ENCODE measurements around the gene TRPV3.

The TRPV3 gene

GRCh38 chr17:3559270-3559645 is 1.6 kb upstream of the TRPV3 start:
- DNase-seq (ENCODE audit: insufficient read length, low spot score) (no peak), FAIRE-seq (peak; percentile 60)
- no peak for TF ChIP-seq POU2F2 (IDR thresholded peaks at IDR 0.05; ENCODE audit: low read depth, low read length)
- TF ChIP-seq PAX5 (IDR thresholded peaks at IDR 0.05; ENCODE audit: insufficient read depth, low read length, severe bottlenecking), result no peak
- no peak for TF ChIP-seq SPI1 (IDR thresholded peaks at IDR 0.05; ENCODE audit: low read depth, low read length)
- TF ChIP-seq POLR2A (IDR thresholded peaks at IDR 0.05; ENCODE audit: low read depth, low read length), result no peak
- TF ChIP-seq TAF1 (IDR thresholded peaks at IDR 0.05; ENCODE audit: low read depth, low read length), result no peak
- no peak for TF ChIP-seq POLR2AphosphoS5 (IDR thresholded peaks at IDR 0.05; ENCODE audit: low read depth, low read length)

DNA sequence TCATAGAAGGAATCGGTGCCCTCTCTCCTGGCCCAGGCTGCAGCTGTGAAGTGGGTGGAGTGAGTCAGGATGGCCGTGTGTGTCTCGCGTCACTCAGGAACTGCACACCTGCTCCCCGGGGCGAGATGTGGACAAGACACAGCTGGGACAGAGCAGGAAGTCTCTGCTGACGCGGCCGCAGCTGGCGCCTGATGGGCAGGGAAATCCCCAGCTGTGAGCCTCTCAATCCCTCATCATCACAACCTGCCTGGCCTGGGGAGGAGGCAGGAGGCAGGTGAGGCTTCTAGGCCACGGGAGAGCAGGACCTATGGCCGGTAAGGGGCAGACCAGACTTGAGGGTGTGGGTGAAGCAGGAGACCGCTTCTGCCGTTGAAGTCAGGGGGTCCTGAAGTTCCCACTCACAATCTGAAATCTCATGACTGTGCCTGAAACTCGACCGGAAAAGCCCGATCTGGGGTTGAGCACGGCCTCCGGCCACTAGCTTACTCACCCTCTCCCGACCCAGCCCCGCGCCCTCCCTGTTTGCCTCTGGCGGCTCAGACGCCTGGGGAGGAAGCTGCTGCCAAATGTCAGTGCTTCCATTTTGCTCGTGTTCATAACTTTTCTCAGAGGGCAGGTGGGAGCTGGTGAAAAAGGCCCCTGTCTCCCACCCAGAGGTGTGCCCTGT is 1.1 kb upstream of the TRPV3 start:
- DNase-seq (ENCODE audit: insufficient read length, low spot score) (peak; percentile 83), FAIRE-seq (peak; percentile 99)
- TF ChIP-seq PAX5 (IDR thresholded peaks at IDR 0.05; ENCODE audit: insufficient read depth, low read length, severe bottlenecking), result no peak
- TF ChIP-seq POLR2A (IDR thresholded peaks at IDR 0.05; ENCODE audit: low read depth, low read length), result peak; percentile 77; the same call in 1 of the 2 replicates
- peak; percentile 70; the same call in 1 of the 2 replicates for TF ChIP-seq POU2F2 (IDR thresholded peaks at IDR 0.05; ENCODE audit: low read depth, low read length)
- peak; percentile 89 for TF ChIP-seq POLR2AphosphoS5 (IDR thresholded peaks at IDR 0.05; ENCODE audit: low read depth, low read length)
- peak; percentile 57 for TF ChIP-seq SPI1 (IDR thresholded peaks at IDR 0.05; ENCODE audit: low read depth, low read length)
- peak; percentile 83; the same call in 1 of the 2 replicates for TF ChIP-seq TAF1 (IDR thresholded peaks at IDR 0.05; ENCODE audit: low read depth, low read length)

DNA sequence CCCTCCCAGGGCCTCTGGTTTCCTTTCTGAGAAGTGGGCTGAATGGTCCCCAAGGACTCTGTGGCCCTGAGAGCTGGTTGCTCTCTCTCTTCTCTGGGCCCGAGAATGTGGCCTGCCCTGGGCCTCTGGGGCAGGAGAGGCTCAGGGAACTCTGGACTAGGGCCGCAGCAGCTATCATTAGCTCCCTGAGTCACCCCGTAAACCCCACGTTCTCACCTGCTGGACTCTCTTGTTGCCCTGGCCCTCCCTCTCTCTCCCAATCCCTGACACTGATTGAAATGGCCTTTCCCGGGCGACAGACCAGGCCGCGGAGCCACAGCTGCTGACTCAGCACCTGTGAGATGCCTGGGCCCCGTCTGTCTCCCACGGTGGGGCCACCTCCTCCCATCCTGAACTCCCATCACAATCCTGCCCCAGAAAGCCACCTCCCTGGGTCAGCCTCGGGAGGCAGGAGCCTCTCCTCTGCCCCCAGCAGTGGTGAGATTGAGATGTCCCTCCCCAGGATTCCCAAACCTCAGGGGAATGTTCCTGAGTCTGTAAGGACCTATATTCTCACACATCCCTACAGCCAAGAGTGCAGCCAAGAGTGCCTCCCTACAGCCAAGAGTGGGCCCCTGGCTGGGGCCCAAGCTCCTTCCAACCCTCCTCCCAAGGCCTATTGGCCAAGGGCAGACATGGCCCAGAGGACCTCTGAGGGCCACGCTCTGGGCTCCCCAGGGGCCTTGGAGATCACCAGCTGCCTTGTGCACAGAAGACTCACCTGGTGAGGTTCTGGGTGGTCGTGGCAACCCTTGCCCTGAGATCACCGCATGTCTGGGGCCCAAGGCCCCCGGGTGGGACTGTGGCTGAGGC is 470 bp downstream of the TRPV3 start:
- no peak for TF ChIP-seq POU2F2 (IDR thresholded peaks at IDR 0.05; ENCODE audit: low read depth, low read length)
- no peak for FAIRE-seq
- no peak for DNase-seq (ENCODE audit: insufficient read length, low spot score)

DNA sequence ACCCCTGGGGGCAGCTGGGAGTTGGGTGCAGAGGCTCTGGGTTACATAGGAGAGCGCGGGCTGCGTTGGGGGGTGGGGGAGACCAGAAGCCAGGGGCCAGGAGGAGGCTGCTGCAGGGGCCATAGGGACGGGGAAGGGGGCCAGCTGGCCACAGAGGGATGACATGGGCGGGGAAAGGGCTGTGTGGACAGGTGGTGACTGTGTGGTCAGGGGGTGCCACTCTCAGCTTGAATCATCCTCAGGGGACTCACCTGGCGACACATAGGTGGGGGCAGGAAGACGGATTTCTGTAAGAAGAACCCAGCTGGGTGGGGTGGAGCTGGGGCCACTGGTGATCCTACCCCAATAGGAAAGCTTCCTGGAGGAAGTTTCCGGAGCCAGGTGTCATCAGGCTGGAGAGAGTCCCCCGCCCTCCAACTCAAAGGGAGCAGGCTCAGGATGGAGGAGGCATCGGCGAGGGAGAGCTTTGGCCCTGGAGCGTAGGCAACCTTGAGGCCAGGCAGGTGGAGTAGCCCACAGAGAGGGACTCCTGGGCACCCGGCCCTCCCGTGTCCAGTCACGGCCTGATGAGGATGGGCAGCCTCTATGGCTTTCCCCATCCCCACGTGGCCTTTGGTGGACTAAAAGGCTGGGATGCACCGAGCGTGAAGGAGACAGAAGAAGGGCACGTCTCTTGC is 1.2 kb downstream of the TRPV3 start:
- FAIRE-seq, result no peak
- DNase-seq (ENCODE audit: insufficient read length, low spot score), result no peak
- no peak for TF ChIP-seq POLR2A (IDR thresholded peaks at IDR 0.05; ENCODE audit: low read depth, low read length)
- no peak for TF ChIP-seq TAF1 (IDR thresholded peaks at IDR 0.05; ENCODE audit: low read depth, low read length)
- no peak for TF ChIP-seq POLR2AphosphoS5 (IDR thresholded peaks at IDR 0.05; ENCODE audit: low read depth, low read length)
- no peak for TF ChIP-seq SPI1 (IDR thresholded peaks at IDR 0.05; ENCODE audit: low read depth, low read length)
- TF ChIP-seq POU2F2 (IDR thresholded peaks at IDR 0.05; ENCODE audit: low read depth, low read length), result no peak
- TF ChIP-seq PAX5 (IDR thresholded peaks at IDR 0.05; ENCODE audit: insufficient read depth, low read length, severe bottlenecking), result no peak

DNA sequence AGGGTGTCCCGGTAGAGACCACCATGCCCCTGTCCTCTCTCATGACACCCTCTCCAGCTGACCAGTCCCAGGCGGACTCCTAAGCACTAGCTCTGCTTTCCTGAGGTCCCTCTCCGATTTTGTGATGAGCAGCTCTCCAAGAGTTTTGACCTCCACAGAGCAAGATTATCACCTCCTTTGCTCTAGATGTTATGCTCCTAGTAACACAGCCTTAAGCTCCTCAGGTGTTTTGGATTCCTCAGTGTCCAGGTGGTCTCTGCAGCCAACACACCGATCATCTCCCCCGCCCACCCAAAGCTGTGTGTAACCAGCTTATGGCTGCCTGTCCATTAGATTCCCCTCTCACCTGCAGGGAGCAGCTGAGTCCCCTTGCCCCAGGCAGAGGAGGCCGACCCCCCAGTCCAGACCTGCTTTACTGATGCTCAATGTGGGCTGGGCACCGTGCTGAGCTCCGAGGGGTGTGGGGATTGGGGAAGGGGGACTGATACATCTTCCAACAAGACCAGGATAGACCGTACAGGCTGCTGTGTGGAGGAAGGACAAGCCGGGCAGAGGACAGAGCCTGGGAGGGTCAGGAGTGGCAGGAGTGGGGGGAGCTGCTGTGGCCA is 2.3 kb downstream of the TRPV3 start:
- DNase-seq (ENCODE audit: insufficient read length, low spot score) (no peak), FAIRE-seq (no peak)
- no peak for TF ChIP-seq SPI1 (IDR thresholded peaks at IDR 0.05; ENCODE audit: low read depth, low read length)
- no peak for TF ChIP-seq POU2F2 (IDR thresholded peaks at IDR 0.05; ENCODE audit: low read depth, low read length)
- no peak for TF ChIP-seq PAX5 (IDR thresholded peaks at IDR 0.05; ENCODE audit: insufficient read depth, low read length, severe bottlenecking)
- TF ChIP-seq POLR2A (IDR thresholded peaks at IDR 0.05; ENCODE audit: low read depth, low read length), result no peak
- no peak for TF ChIP-seq TAF1 (IDR thresholded peaks at IDR 0.05; ENCODE audit: low read depth, low read length)
- no peak for TF ChIP-seq POLR2AphosphoS5 (IDR thresholded peaks at IDR 0.05; ENCODE audit: low read depth, low read length)

DNA sequence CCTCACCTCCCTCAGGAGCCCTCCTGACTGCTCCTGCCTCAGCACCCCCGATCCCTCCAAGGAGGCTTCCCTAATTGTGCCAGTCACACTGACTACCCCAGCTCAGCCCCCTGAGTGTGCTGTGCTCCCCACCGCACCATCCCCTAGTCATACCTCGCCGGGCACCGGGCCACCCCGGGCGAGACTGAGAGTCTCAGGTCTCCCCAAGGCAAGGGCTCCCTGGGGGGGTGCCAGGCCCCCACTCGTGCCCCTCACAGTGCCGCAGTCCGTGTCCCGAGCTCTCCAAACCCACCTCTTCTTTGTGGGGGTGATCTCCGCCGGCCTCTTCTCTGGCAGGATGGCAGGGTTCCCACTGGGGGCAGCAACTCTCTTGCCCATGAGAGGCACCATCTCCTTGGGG is 3.2 kb downstream of the TRPV3 start:
- no peak for FAIRE-seq
- TF ChIP-seq PAX5 (IDR thresholded peaks at IDR 0.05; ENCODE audit: insufficient read depth, low read length, severe bottlenecking) (no peak), POU2F2 (IDR thresholded peaks at IDR 0.05; ENCODE audit: low read depth, low read length) (no peak), POLR2AphosphoS5 (IDR thresholded peaks at IDR 0.05; ENCODE audit: low read depth, low read length) (no peak), POLR2A (IDR thresholded peaks at IDR 0.05; ENCODE audit: low read depth, low read length) (no peak), TAF1 (IDR thresholded peaks at IDR 0.05; ENCODE audit: low read depth, low read length) (no peak), SPI1 (IDR thresholded peaks at IDR 0.05; ENCODE audit: low read depth, low read length) (no peak)
- no peak for DNase-seq (ENCODE audit: insufficient read length, low spot score)

- no peak for FAIRE-seq
- no peak for DNase-seq (ENCODE audit: insufficient read length, low spot score)
- no peak for TF ChIP-seq POLR2AphosphoS5 (IDR thresholded peaks at IDR 0.05; ENCODE audit: low read depth, low read length)
- TF ChIP-seq POU2F2 (IDR thresholded peaks at IDR 0.05; ENCODE audit: low read depth, low read length), result no peak
- TF ChIP-seq POLR2A (IDR thresholded peaks at IDR 0.05; ENCODE audit: low read depth, low read length), result no peak
- no peak for TF ChIP-seq PAX5 (IDR thresholded peaks at IDR 0.05; ENCODE audit: insufficient read depth, low read length, severe bottlenecking)
- no peak for TF ChIP-seq SPI1 (IDR thresholded peaks at IDR 0.05; ENCODE audit: low read depth, low read length)
- TF ChIP-seq TAF1 (IDR thresholded peaks at IDR 0.05; ENCODE audit: low read depth, low read length), result no peak
These were observed 3.9 kb downstream of the TRPV3 start for GRCh38 chr17:3553419-3554401.

DNA sequence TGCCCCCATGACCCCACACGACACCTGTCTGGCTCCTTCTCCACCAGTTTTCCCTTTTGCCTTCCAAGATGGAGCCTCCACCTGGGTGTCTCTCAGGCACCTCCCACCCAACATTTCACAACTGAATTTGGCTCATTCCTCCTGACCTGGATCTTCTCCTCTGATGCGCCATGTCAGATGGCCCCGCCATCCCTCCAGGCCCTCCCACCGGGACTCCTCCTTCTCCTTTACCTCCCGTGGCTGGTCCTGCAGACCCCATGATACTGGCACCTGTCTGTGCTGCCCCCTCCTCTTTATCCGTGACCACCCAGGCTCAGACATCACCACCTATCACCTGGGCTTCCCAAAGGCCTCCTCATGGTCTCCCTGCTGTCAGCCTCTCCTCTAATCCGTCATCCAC is 4.7 kb downstream of the TRPV3 start:
- DNase-seq (ENCODE audit: insufficient read length, low spot score) (no peak), FAIRE-seq (no peak)
- TF ChIP-seq POLR2A (IDR thresholded peaks at IDR 0.05; ENCODE audit: low read depth, low read length) (no peak), PAX5 (IDR thresholded peaks at IDR 0.05; ENCODE audit: insufficient read depth, low read length, severe bottlenecking) (no peak), SPI1 (IDR thresholded peaks at IDR 0.05; ENCODE audit: low read depth, low read length) (no peak), POLR2AphosphoS5 (IDR thresholded peaks at IDR 0.05; ENCODE audit: low read depth, low read length) (no peak), TAF1 (IDR thresholded peaks at IDR 0.05; ENCODE audit: low read depth, low read length) (no peak), POU2F2 (IDR thresholded peaks at IDR 0.05; ENCODE audit: low read depth, low read length) (no peak)
